GM10847 (cell line): ENCODE results near the gene LEMD1.

Source experiments
- POLR2A ChIP-seq: IDR thresholded peaks from 2 replicates; pipeline ENCODE4 v1.6.1; 2011; ENCODE audit not compliant: insufficient read length; ENCODE audit errors: extremely low read depth

LEMD1 gene

DNA sequence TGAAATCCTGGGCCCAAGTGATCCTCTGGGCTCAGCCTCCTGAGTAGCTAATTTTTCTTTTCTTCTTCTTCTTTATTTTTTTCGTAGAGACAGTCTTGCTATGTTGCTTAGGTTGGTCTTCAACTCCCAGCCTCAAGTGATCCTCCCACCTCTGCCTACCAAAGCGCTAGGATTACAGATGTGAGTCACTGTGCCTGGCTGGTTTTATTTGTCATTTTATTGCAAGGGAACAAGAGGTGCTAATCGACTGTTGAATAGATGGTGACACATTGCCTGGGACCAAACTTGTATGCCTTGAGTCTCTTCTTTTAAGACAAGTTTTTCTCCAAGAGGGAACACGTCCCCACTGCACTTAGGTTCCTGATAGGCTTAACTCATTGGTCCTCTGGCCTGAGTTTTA, 45.1 kb downstream of the LEMD1 start:
- no peak for TF ChIP-seq POLR2A

DNA sequence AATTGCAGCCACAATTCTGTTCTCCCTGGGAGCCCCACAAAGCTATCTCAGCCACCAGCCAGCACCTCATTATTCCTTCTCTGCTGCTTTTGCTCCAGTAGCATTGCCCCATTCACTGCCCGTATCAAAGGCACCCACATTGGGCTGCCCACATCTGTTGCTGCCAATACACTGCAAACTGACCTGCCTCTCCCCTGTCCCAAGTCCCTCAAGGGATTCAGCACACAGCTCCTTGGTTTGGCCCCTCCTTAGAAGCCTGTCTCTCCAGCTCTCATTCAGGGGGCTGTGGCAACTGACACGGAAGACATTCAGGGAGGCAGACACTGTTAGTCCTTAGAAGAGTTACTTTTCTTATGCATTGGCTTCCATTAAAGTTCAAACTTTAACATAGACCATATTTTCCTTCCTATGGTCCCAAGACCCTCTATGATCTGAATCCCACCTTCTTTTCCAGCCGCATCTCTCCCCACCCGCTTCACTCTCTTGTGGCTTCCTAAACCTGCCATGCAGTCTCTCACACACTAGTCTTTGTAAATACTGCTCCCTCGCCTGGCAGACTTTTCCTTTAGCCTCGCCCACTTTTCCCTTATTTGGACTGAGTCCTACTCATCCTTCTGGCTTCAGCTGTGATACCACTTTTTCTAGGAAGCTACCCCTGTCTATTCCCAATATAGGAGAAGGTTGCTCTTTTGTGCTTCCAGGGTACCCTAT, 45.9 kb downstream of the LEMD1 start:
- TF ChIP-seq POLR2A, result no peak

DNA sequence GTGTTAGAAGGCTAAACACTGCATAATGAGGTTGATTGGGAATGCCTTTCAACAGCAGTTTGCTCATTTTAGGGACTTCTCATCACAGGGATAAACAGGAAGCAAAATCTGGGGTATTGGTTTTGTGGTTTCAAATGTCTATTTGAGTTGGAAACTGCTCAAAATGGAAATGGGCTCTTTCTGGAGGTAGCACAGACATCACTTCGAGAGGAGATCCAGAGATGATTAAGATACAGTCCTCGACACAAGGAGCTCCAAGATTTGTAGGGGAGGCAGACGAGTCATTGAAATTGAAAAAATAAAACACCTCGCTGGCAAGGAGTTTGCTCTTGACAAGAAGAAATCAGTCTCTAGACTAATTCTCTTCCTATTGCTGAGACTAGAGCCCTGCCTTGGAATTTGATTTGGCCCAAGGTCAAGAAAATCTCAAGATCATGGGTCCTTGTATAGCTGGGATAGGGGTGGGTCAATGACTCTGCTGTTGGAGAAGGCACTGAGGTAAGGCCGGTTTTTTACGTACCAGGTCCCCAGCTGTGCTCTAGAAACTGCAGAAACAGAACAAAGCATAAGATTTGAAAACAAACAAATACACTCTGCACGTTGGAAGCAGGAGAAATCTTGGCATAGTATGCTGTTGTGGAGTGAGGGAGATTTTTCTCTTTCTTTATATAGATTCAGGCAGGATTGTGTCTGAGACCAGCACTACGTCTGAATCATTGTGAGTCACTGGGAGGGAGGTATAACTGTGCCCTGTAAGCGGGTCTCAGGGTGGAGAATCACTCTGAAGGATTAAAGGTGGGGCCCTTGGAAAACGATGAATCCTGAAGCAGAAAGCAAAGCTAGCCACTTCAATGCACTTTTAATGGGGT, 47.4 kb downstream of the LEMD1 start:
- no peak for TF ChIP-seq POLR2A

DNA sequence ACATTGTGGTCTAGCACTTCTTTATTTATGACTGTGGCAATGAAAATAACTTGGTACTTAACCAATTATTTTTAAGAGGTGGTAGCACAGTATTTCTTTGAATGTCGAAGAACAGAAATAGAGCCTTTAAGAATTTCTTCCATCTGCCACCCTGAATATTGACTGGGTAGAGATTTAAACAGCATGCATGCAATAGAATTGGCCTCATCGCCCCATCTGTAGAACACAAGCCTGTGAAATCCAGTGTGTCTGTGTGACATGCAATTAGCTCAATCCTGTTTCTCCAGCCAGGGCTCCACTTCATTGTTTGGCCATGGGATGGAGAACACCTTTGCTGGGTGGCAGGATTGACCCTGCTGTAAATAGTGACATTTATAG, 48.1 kb downstream of the LEMD1 start:
- no peak for TF ChIP-seq POLR2A

DNA sequence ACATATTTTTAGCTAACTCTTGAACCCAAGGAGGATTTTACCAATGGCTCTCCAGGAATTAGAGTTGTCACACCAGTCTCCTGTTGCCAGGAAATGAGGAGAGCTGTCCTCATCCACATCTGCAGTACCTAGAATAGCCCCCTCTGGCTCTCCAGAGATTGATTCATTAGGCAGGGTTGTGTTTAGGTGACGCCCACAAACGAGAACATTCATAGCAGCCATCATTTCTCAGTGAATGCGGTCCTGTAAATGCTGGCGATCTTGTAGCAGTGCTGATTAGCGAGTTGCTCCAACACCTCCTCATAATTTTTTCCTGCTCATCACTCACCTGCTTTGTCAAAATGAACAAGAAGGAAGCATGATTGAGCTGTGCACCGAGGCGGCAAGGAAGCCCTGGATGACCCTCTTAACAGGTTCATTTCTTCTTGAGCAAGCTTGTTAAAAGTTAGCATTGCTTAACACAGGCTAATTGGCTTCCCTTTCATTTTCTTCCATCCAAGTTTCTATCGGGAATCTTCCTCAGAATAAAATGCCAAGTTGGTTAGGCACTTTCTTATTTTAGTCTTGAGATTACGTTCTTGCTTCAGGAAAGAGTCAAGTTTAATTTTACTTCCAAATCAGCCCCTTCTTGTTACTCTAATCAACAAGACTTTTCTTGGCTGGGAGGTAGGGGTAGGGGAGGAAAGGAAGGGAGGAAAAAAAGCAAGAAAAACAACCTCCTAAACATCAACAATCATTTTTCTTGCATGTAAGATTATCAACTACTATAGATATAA, 48.6 kb downstream of the LEMD1 start:
- no peak for TF ChIP-seq POLR2A

DNA sequence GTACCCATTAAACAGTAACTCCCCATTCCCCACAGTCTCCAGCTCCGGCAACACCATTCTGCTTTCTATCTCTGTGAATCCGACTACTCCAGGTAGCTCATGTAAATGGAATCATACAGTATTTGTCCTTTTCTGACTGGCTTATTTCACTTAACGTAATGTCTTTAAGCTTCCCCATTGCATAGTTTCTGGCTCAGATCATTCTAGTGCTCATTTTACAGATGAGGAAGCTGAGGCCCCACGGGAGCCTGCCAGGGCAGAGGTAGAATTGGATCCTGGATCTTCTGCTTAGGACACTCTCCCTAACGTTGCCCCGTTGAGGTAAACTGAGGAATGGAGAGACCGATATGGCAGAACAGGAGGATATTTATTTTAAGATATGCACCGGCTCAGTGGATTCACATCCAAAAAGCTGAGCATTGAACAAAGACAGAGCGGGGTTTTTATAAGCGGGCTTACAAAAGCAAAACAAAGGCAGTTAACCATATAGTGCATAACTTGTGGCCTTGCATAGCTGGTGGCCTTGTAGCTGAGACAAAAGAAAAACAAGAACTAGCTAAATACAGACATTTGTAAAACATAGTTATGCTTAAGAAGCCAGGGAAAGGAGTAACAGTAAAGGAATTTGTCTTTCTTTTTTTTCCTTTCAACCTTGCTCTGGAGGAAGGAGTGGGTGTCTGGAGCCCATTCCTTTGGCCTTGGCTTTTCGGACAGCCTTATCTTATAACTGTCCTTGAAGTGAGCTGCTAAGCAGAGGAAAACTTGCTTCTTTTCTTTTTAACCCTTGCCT, 49.8 kb downstream of the LEMD1 start:
- TF ChIP-seq POLR2A, result no peak

DNA sequence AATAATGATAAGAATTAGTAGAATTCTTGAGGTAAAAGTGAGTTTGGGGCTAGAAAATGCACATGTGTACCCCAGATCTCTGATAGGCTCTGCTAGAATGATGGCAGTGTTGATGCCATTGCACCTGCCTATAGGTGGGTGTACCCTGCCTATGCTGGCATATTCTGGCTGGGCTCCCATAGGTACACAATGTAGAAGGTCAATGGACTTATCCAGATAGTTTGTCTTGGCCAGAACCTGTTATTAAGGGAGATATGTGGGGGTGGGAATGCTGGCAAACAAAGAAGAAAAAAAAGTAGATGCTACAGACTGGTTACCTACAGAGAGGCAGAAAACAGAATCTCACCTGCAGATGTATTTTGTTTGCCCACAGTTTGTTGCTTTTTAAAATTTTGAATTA, 51.1 kb downstream of the LEMD1 start:
- TF ChIP-seq POLR2A, result no peak

DNA sequence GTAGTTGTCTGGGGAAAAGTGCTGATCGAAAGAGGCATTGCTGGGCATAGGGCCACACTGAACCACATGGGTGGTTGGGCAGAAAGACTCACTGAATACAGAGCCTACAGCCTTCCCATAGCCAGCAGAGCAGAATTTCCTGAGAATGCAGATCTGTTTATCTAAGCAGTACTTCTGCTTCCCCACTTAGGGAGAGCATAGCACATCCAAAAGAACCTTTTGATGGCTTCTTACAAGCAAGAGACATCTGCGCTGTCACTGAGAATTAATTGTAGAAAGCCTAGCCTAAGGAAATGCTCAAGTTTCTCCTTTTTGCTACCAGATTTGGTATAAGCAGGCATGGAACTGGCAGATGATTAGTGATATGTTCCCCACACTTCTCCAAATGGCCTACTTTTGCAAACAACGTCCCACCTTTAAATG, 52.1 kb downstream of the LEMD1 start:
- TF ChIP-seq POLR2A, result no peak

DNA sequence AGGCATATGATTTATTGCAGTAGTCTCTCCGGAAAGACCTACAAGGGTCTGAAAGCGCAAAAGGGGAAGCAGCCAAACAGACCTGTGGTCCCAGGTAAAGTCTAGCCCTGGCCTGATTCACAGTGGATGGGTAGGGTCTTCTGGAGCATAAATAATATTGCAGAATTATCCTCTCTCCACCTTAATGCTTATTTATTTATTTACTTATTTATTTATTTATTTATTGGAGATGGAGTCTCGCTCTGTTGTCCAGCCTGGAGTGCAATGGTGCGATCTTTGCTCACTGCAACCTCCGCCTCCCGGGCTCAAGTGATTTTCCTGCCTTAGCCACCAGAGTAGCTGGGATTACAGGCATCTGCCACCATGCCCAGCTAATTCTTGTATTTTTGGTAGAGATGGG, 53.4 kb downstream of the LEMD1 start:
- no peak for TF ChIP-seq POLR2A

DNA sequence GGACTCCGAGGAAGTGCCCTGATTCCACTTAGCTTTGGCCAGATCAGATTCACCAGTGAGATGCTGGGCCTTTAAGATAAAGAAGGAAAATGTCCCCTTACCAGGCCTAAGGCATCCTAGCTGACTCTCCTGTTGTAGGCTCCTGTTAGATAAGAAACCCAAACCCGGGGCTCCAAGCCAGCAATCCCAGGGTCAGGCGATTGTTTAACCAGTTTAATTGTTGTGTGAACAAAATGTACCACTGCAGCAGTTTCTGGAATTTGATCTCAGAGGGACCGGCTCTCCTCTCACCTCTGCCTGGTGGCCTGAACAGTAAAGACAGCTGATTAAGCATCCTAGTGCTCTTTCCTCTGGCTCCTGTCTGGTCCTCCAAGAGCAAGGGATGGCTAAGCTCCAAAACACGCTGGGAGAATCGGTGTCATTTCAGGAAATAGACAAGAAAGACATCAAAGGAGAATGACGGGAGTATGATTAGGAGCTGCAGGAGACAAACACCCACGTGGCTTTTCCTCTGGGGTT, 55.9 kb downstream of the LEMD1 start:
- no peak for TF ChIP-seq POLR2A

DNA sequence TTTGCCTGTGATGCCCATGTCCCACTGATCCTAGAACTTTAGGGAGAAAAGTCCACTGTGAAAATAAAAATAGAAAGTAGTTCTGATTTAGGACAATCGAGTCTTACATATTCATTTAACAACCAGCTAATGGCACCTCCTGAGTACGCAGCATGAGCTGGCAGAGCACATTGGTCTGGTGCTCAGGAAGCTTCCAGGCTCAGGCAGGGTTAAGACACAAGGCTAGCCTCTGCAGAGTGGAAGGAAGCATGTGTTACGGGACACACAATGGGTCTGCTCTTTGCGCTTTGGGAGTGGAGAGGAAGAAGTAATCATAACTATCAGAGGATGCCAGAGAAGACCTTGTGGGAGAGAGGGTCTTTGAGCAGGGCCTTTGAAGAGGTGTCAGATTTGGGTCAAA, 61.0 kb downstream of the LEMD1 start:
- TF ChIP-seq POLR2A, result no peak

DNA sequence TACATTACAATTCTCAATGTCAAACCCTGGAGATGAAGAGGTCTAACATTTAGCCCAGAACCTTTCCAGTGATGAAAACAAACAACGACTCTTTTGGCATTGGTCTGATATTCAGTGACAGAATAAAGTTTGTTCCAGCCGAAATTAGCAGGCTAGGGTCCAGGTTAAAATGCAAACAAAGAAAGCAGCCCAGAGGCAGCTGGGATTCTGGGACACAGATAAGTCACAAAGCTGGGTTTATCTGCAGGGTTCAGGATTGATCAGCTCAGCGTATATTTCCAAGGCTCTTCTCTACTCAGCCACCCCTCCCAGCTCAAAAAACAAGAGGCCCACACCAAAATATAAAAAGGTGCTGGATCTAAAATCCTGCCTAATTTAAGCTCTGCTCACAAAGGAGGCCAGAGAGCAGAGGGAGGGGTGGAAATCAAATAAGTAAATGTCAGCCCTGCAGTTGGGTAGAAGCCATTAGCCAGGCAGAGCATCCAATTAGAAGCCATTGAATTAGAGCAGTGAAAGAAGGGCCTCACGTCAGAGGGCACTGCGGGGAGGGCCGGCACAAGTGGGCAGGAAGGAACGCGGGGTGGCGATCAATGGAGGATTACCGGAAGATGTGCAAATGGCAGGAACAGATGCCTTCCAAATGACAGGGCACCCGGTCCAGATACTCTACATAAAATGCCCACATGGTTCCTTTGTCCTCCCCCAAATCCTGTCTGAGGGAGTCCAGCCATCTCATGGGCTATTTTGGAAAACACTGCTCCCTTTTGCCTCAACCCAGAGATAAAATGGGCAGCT, 61.9 kb downstream of the LEMD1 start:
- no peak for TF ChIP-seq POLR2A

DNA sequence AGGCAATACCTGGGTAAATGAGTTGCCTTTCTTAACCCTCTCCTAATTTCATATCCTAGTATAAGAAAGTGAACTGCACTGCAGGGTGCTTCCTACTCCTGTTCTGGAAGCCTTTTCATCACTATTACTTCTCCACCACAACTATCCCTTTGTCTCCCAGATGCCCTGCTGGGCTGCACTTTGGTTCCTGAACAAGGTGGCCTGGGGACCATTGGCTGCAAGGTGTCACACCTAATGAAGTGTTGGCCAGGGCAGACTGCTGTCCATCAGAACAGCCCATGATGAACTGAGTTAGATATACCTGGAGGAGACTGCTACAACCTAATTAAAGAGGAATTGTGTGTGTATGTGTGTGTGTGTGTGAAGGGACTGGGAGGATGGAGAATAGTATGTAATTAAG, 63.3 kb downstream of the LEMD1 start:
- TF ChIP-seq POLR2A, result no peak

DNA sequence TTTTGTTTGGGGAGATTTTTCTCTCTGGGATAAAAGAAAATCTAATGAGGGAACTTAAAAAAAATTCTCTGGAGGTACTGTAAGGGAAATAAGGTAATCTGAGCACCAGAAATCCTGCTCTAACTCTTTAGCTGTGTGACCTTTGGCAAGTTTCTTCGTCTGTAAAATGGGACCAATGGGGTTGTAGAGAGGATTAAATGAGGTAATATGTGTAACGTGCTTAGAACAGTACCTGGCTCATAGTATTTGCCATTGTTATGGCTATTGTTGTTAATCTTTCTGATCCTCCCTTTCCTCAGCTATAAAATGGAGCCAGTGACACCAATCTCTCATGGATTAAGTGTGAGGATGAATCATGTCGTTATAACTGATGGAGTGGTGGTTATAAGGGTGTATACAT, 64.3 kb downstream of the LEMD1 start:
- TF ChIP-seq POLR2A, result no peak

DNA sequence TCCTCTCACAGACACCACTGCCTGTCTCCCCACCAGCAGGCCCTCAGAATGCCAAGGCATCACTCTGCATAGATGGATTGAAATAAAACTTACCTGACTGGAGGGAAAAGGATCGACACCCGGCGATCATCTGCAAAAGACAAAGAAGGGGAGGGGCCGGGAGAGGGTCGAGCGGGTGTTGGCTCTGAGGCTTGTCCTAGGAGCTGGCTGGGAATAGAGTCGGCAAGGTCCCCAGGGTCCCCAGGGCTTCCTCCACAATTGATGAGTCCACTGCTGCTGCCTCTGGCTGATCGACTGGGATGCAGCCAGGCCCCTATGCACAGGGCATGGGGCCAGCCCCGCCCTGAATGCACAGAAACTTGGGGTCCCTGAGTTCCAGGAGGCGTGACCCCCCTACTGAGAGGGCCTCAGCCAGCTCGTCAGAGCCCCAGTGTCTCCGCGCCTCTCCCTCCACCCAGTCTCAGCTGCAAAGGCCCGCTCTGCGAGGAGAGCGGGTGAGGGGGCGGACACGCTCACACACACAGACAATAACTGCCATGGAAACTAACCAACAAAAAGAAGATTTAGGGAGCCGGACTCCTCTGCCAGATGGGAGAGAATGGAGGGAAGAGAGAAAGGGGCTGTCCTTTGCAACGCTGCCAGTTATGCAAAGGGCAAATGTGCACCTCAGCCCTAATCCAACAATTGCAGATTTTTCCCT, 65.3 kb downstream of the LEMD1 start, which contains the start of gene KLHDC8A:
TSS of gene KLHDC8A (minus strand) at position 483 of the 700 bp plus-strand sequence. CDS start 13,318 bp downstream, outside the sequence.
- TF ChIP-seq POLR2A, result no peak
